GM19397 (cell line): ENCODE results near the gene GNMT.
"Not testable (repeated sequence)": the region's sequence is repeated elsewhere in the genome, so short reads cannot be mapped to it uniquely, and the experiment has no call there.

Experiments
- ATAC-seq: cut with Tn5 transposase; IDR thresholded peaks from one replicate; pipeline ENCODE4 v1.9.1; 2021; ENCODE audit warnings: mild to moderate bottlenecking, moderate library complexity; ENCODE audit not compliant: unreplicated experiment

GNMT gene

GRCh38 chr6:42971746-42972327 lies 11.3 kb downstream of the GNMT start:
- ATAC-seq, result no peak

GRCh38 chr6:42973926-42974325 lies 13.4 kb downstream of the GNMT start:
- no peak for ATAC-seq

- ATAC-seq, result no peak
Measured at GRCh38 chr6:42974919-42975505, 14.5 kb downstream of the GNMT start.

GRCh38 chr6:42978487-42978838 lies 17.9 kb downstream of the GNMT start:
- ATAC-seq, result peak; percentile 18

- peak; percentile 92 for ATAC-seq
Measured at GRCh38 chr6:42978839-42979522, 18.4 kb downstream of the GNMT start, which contains the start of gene PEX6. TSS of gene PEX6 (minus strand) at chr6:42979181. CDS start at chr6:42979150, 31 bp downstream.

- no peak for ATAC-seq
Measured at GRCh38 chr6:42979523-42980177, 19.1 kb downstream of the GNMT start.

- ATAC-seq, result no peak
Measured at GRCh38 chr6:42981836-42982235, 21.3 kb downstream of the GNMT start.

GRCh38 chr6:42984001-42984923 lies 23.7 kb downstream of the GNMT start, which contains the start of gene PPP2R5D:
TSS of gene PPP2R5D (plus strand) at chr6:42984570. CDS start at chr6:42984678, 108 bp downstream.
- peak; percentile 92 for ATAC-seq

- no peak for ATAC-seq
Measured at GRCh38 chr6:42984924-42985475, 24.4 kb downstream of the GNMT start.

- no peak for ATAC-seq
Measured at GRCh38 chr6:42987533-42988451, 27.2 kb downstream of the GNMT start.

GRCh38 chr6:42988486-42989020 lies 28.0 kb downstream of the GNMT start:
- ATAC-seq, result no peak

- no peak for ATAC-seq
Measured at GRCh38 chr6:42989923-42990322, 29.4 kb downstream of the GNMT start.

GRCh38 chr6:42993445-42993844 lies 32.9 kb downstream of the GNMT start:
- ATAC-seq, result no peak

GRCh38 chr6:42996513-42996912 lies 36.0 kb downstream of the GNMT start:
- no peak for ATAC-seq

GRCh38 chr6:42998205-42998604 lies 37.7 kb downstream of the GNMT start:
- ATAC-seq, result not testable (repeated sequence)

- no peak for ATAC-seq
Measured at GRCh38 chr6:43001843-43002242, 41.3 kb downstream of the GNMT start.

- ATAC-seq, result no peak
Measured at GRCh38 chr6:43005844-43006243, 45.3 kb downstream of the GNMT start.

GRCh38 chr6:43006251-43006650 lies 45.7 kb downstream of the GNMT start:
- no peak for ATAC-seq

GRCh38 chr6:43007126-43007525 lies 46.6 kb downstream of the GNMT start:
- no peak for ATAC-seq
